HG03378 (cell line): ENCODE measurements around the gene NOC2L.
"Not testable (repeated sequence)": the region's sequence is repeated elsewhere in the genome, so short reads cannot be mapped to it uniquely, and the experiment has no call there.

Experiments
- ATAC-seq: cut with Tn5 transposase; IDR thresholded peaks from one replicate; pipeline ENCODE4 v1.9.1; 2021; ENCODE audit warnings: mild to moderate bottlenecking, moderate library complexity; ENCODE audit not compliant: unreplicated experiment

NOC2L gene

GRCh38 chr1:994546-994945 is 35.5 kb upstream of the NOC2L start:
- ATAC-seq, result not testable (repeated sequence)

GRCh38 chr1:993379-993995 is 34.4 kb upstream of the NOC2L start:
- ATAC-seq, result no peak

GRCh38 chr1:992362-992761 is 33.3 kb upstream of the NOC2L start:
- ATAC-seq, result no peak

GRCh38 chr1:991895-992294 is 32.8 kb upstream of the NOC2L start:
- no peak for ATAC-seq

GRCh38 chr1:991275-991674 is 32.2 kb upstream of the NOC2L start:
- not testable (repeated sequence) for ATAC-seq

GRCh38 chr1:988061-988460 is 29.0 kb upstream of the NOC2L start:
- not testable (repeated sequence) for ATAC-seq

- no peak for ATAC-seq
These were observed 26.1 kb upstream of the NOC2L start for GRCh38 chr1:985126-985525.

GRCh38 chr1:984476-984814 is 25.4 kb upstream of the NOC2L start:
- ATAC-seq, result no peak

- ATAC-seq, result no peak
These were observed 24.9 kb upstream of the NOC2L start for GRCh38 chr1:983798-984475.

- no peak for ATAC-seq
These were observed 23.8 kb upstream of the NOC2L start for GRCh38 chr1:982765-983436.

GRCh38 chr1:981955-982558 is 23.0 kb upstream of the NOC2L start, which contains the start of gene PERM1:
Gene PERM1 (minus strand): TSS chr1:982093. CDS start chr1:981029, 1,064 bp downstream.
- no peak for ATAC-seq

GRCh38 chr1:981491-981954 is 22.5 kb upstream of the NOC2L start:
- no peak for ATAC-seq

- ATAC-seq, result no peak
These were observed 21.7 kb upstream of the NOC2L start for GRCh38 chr1:980602-981395.

- no peak for ATAC-seq
These were observed 21.1 kb upstream of the NOC2L start for GRCh38 chr1:980137-980571.

- no peak for ATAC-seq
These were observed 20.7 kb upstream of the NOC2L start for GRCh38 chr1:979744-980072.

GRCh38 chr1:978835-979743 is 20.0 kb upstream of the NOC2L start:
- no peak for ATAC-seq

- ATAC-seq, result no peak
These were observed 19.2 kb upstream of the NOC2L start for GRCh38 chr1:978069-978834.

GRCh38 chr1:976791-977190 is 17.7 kb upstream of the NOC2L start:
- not testable (repeated sequence) for ATAC-seq
